LNCAP (cell line): ENCODE measurements around the gene SORCS2.

ENCODE experiments used
- CTCF ChIP-seq: fragments of 450-650 bp; IDR thresholded peaks from 2 replicates; pipeline ENCODE4 v1.5.1; 2017; ENCODE audit warnings: mild to moderate bottlenecking

SORCS2 gene

GRCh38 chr4:7573576-7574091 lies 381.3 kb downstream of the SORCS2 start:
- TF ChIP-seq CTCF = no peak

GRCh38 chr4:7574287-7575014 lies 382.1 kb downstream of the SORCS2 start:
- TF ChIP-seq CTCF = no peak

- no peak for TF ChIP-seq CTCF
Measured at GRCh38 chr4:7575426-7575825, 383.1 kb downstream of the SORCS2 start.

- no peak for TF ChIP-seq CTCF
Measured at GRCh38 chr4:7581477-7581876, 389.1 kb downstream of the SORCS2 start.

GRCh38 chr4:7582313-7583097 lies 390.2 kb downstream of the SORCS2 start:
- TF ChIP-seq CTCF = no peak

GRCh38 chr4:7584098-7584497 lies 391.8 kb downstream of the SORCS2 start:
- no peak for TF ChIP-seq CTCF

- no peak for TF ChIP-seq CTCF
Measured at GRCh38 chr4:7584606-7585159, 392.3 kb downstream of the SORCS2 start.
